GM11168 (cell line): ENCODE data around the gene ODAD3.
"Not testable (repeated sequence)": the region's sequence is repeated elsewhere in the genome, so short reads cannot be mapped to it uniquely, and the experiment has no call there.

Experiments
- in situ Hi-C: fragments of 300-500 bp; cut with MboI; formaldehyde crosslinking; loops from one replicate; pipeline ENCODE4 v1.12.0; 2022; ENCODE audit warnings: low sequenced_read_pairs; ENCODE audit not compliant: unreplicated experiment

ODAD3 gene

GRCh38 chr19:11435057-11435832 lies at the start of gene ODAD3, which contains the start of gene PRKCSH:
Gene ODAD3, minus strand, starts transcription at chr19:11435121. Its CDS starts 105 bp downstream, at chr19:11435016.
Gene PRKCSH, plus strand, starts transcription at chr19:11435635. Its CDS starts 483 bp downstream, at chr19:11436118.
- in situ Hi-C loops = no loop called here

- in situ Hi-C loops = loop anchor here (10.0 kb wide), 1 partner anchor 199 kb away; no protein-coding TSS in a partner anchor
Measured at GRCh38 chr19:11483366-11484111, 48.6 kb upstream of the ODAD3 start.

- in situ Hi-C loops = loop anchor here (10.0 kb wide), 1 partner anchor 198 kb away; no protein-coding TSS in a partner anchor
Measured at GRCh38 chr19:11482384-11483050, 47.6 kb upstream of the ODAD3 start.

- in situ Hi-C loops = loop anchor here (10.0 kb wide), 1 partner anchor 197 kb away; no protein-coding TSS in a partner anchor
Measured at GRCh38 chr19:11481534-11482383, 46.8 kb upstream of the ODAD3 start.

GRCh38 chr19:11480715-11481533 lies 46.0 kb upstream of the ODAD3 start, which contains the start of gene ELAVL3:
Gene ELAVL3, minus strand, starts transcription at chr19:11481046. Its CDS starts 438 bp downstream, at chr19:11480608.
- in situ Hi-C loops = loop anchor here (10.0 kb wide), 1 partner anchor 196 kb away; no protein-coding TSS in a partner anchor

- in situ Hi-C loops = loop anchor here (10.0 kb wide), 1 partner anchor 195 kb away; no protein-coding TSS in a partner anchor
Measured at GRCh38 chr19:11479898-11480714, 45.2 kb upstream of the ODAD3 start.

GRCh38 chr19:11479090-11479897 lies 44.4 kb upstream of the ODAD3 start:
- in situ Hi-C loops = no loop called here

- in situ Hi-C loops = no loop called here
Measured at GRCh38 chr19:11478167-11479089, 43.5 kb upstream of the ODAD3 start.

GRCh38 chr19:11475861-11476260 lies 40.9 kb upstream of the ODAD3 start:
- in situ Hi-C loops = no loop called here

- in situ Hi-C loops = not testable (repeated sequence)
Measured at GRCh38 chr19:11475343-11475742, 40.4 kb upstream of the ODAD3 start.

GRCh38 chr19:11473725-11474124 lies 38.8 kb upstream of the ODAD3 start:
- in situ Hi-C loops = no loop called here

GRCh38 chr19:11468266-11468845 lies 33.4 kb upstream of the ODAD3 start:
- in situ Hi-C loops = not testable (repeated sequence)

- in situ Hi-C loops = no loop called here
Measured at GRCh38 chr19:11465600-11465999, 30.7 kb upstream of the ODAD3 start.

GRCh38 chr19:11464333-11465265 lies 29.7 kb upstream of the ODAD3 start:
- in situ Hi-C loops = no loop called here

- in situ Hi-C loops = no loop called here
Measured at GRCh38 chr19:11463391-11463790, 28.5 kb upstream of the ODAD3 start.
